PC-9 (cell line): ENCODE results near the gene TUT4. TPM values are rescaled to one million over a fixed set of nuclear protein-coding genes. Genes with fewer than 3 reads are reported as not detected.

Experiments used
- BruUV-seq: library from RNA; stranded (reverse); fragments of 400-500 nt; replicated peaks from 2 replicates; lab custom pipeline; 2021; lab: Mats Ljungman, UMichigan
- CTCF ChIA-PET: fragments of 300-600 bp; sonication (Branson Sonifier 250); formaldehyde crosslinking; loops from one replicate; lab custom pipeline; 2022; ENCODE audit warnings: antibody characterized with exemption; lab: Charles Lee
- POLR2A ChIA-PET: fragments of 300-600 bp; sonication (Branson Sonifier 250); formaldehyde crosslinking; loops from one replicate; lab custom pipeline; 2022; ENCODE audit warnings: antibody characterized with exemption; ENCODE audit not compliant: unreplicated experiment; lab: Charles Lee
- DNase-seq, 2 experiments: peaks; one replicate each; pipeline versions ENCODE4 v3.0.0 to v3.0.0-alpha.2; 2015 to 2022; ENCODE audit warnings: mixed read lengths in 1 of 2
- H2AFZ ChIP-seq: fragments of 200-600 bp; sonication (generic); 2 replicates; pipeline ENCODE4 v1.8.1; 2017; ENCODE audit warnings: antibody characterized with exemption
- H3F3A ChIP-seq: fragments of 200-600 bp; sonication (generic); 2 replicates; pipeline ENCODE4 v1.8.1; 2017; ENCODE audit warnings: antibody characterized with exemption, mild to moderate bottlenecking, low read depth; ENCODE audit not compliant: insufficient read depth
- H3K27ac ChIP-seq: fragments of 200-600 bp; sonication (generic); 2 replicates; pipeline ENCODE4 v1.6.1; 2016; ENCODE audit warnings: mixed run types
- H3K27me3 ChIP-seq: fragments of 200-600 bp; sonication (generic); 2 replicates; pipeline ENCODE4 v1.6.1; 2016; ENCODE audit warnings: low read depth, mixed run types; ENCODE audit not compliant: insufficient read depth
- H3K36me3 ChIP-seq: fragments of 200-600 bp; sonication (generic); 2 replicates; pipeline ENCODE4 v1.6.1; 2016; ENCODE audit warnings: low read depth, mixed run types
- H3K4me1 ChIP-seq: fragments of 200-600 bp; sonication (generic); replicated peaks from 2 replicates; pipeline ENCODE4 v1.6.1; 2016; ENCODE audit warnings: mixed run types; ENCODE audit not compliant: insufficient read depth
- H3K4me2 ChIP-seq: fragments of 200-600 bp; sonication (generic); 2 replicates; pipeline ENCODE4 v1.6.1; 2017; ENCODE audit warnings: mixed run types
- H3K4me3 ChIP-seq: fragments of 200-600 bp; sonication (generic); 2 replicates; pipeline ENCODE4 v1.6.1; 2016; ENCODE audit warnings: mixed run types
- H3K79me2 ChIP-seq: fragments of 200-600 bp; sonication (generic); 2 replicates; pipeline ENCODE4 v1.6.1; 2017; ENCODE audit warnings: low read depth, mixed run types
- H3K9me2 ChIP-seq: fragments of 200-600 bp; sonication (generic); 2 replicates; pipeline ENCODE4 v1.8.1; 2017; ENCODE audit warnings: mild to moderate bottlenecking; ENCODE audit not compliant: insufficient read depth
- H3K9me3 ChIP-seq: fragments of 200-600 bp; sonication (generic); 2 replicates; pipeline ENCODE4 v1.8.1; 2016; ENCODE audit warnings: low read depth; ENCODE audit not compliant: insufficient read depth
- H4K20me1 ChIP-seq: fragments of 200-600 bp; sonication (generic); 2 replicates; pipeline ENCODE4 v1.8.1; 2017; ENCODE audit not compliant: insufficient read depth
- EZH2 ChIP-seq: fragments of 200-600 bp; sonication (generic); IDR thresholded peaks from 2 replicates; pipeline ENCODE4 v1.8.0; 2017; ENCODE audit warnings: antibody characterized with exemption, low read depth
- intact Hi-C: fragments of 100-400 bp; cut with micrococcal nuclease; formaldehyde crosslinking; loops from one replicate; pipeline ENCODE4 v1.10.0; 2022; ENCODE audit not compliant: unreplicated experiment
- total RNA-seq: library from RNA; stranded (reverse); gene quantifications from 2 replicates; pipeline ENCODE4 v1.2.3, GENCODE V29; 2021
- TF ChIP-seq, protein P1 (sequence below): fragments of 200-600 bp; sonication (generic); conservative IDR thresholded peaks from 2 replicates; pipeline ENCODE4 v1.6.1; 2017; ENCODE audit warnings: mixed run types, antibody characterized with exemption, mild to moderate bottlenecking, moderate library complexity

The TUT4 gene
- total RNA-seq, 1 experiment from 2014 or later: 78.3 TPM

DNA sequence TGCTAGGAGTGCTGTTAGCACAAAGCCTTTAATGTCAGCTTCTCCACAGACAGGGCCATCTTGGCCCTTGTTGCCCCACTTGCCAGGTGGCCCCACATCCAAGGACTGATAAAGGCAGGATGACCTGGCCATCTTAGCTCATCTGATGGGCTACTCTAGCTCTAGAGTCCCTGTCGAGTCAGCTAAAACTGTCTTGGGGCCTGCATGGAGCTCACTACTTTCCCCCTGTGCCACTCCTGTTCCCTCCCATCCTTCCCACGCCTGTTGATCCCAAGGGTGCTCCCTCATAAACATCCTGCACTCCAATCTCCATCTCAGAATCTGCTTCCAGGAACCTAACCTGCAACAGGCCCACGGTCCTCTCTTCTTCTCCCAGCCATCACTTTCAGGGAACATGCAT, 48.6 kb upstream of the TUT4 start:
- H3K4me3 ChIP-seq: no peak overlapping the region
- no peak overlapping the region for H2AFZ ChIP-seq
- no peak for DNase-seq
- no peaks in the 10 kb centered on the region for H4K20me1 ChIP-seq
- no peaks in the 10 kb centered on the region for H3K9me3 ChIP-seq
- H3K27ac ChIP-seq: no peak overlapping the region
- intact Hi-C loops: no loop called here
- no peaks in the 10 kb centered on the region for H3K36me3 ChIP-seq
- no peaks in the 10 kb centered on the region for H3F3A ChIP-seq
- H3K9me2 ChIP-seq: no peaks in the 10 kb centered on the region
- no peaks in the 10 kb centered on the region for H3K27me3 ChIP-seq
- TF ChIP-seq, protein P1, sequence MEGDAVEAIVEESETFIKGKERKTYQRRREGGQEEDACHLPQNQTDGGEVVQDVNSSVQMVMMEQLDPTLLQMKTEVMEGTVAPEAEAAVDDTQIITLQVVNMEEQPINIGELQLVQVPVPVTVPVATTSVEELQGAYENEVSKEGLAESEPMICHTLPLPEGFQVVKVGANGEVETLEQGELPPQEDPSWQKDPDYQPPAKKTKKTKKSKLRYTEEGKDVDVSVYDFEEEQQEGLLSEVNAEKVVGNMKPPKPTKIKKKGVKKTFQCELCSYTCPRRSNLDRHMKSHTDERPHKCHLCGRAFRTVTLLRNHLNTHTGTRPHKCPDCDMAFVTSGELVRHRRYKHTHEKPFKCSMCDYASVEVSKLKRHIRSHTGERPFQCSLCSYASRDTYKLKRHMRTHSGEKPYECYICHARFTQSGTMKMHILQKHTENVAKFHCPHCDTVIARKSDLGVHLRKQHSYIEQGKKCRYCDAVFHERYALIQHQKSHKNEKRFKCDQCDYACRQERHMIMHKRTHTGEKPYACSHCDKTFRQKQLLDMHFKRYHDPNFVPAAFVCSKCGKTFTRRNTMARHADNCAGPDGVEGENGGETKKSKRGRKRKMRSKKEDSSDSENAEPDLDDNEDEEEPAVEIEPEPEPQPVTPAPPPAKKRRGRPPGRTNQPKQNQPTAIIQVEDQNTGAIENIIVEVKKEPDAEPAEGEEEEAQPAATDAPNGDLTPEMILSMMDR: no peak
- no peak for TF ChIP-seq EZH2
- POLR2A ChIA-PET: no interaction called here
- H3K4me2 ChIP-seq: no peak overlapping the region
- no peaks in the 10 kb centered on the region for H3K79me2 ChIP-seq
- CTCF ChIA-PET: interaction anchor here (0.7 kb wide), 1 partner anchor 34 kb away, joined by 3 read pairs; no protein-coding TSS in a partner anchor
- H3K4me1 ChIP-seq: no peaks in the 10 kb centered on the region
- BruUV-seq: no TSS peak

- Histone ChIP-seq H3K4me1 (no peaks in the 10 kb centered on the region), H3K9me3 (no peaks in the 10 kb centered on the region), H3K4me3 (no peak overlapping the region), H3K9me2 (no peaks in the 10 kb centered on the region), H3K4me2 (no peak overlapping the region), H3K79me2 (no peaks in the 10 kb centered on the region), H3K36me3 (no peaks in the 10 kb centered on the region), H3K27me3 (no peaks in the 10 kb centered on the region), H2AFZ (no peak overlapping the region), H4K20me1 (no peaks in the 10 kb centered on the region), H3F3A (no peaks in the 10 kb centered on the region), H3K27ac (no peak overlapping the region)
- DNase-seq: no peak
- ChIA-PET POLR2A (no interaction called here), CTCF (interaction anchor here (0.7 kb wide), 1 partner anchor 35 kb away, joined by 3 read pairs; no protein-coding TSS in a partner anchor)
- intact Hi-C loops: no loop called here
- BruUV-seq: no TSS peak
- TF ChIP-seq EZH2: no peak
- TF ChIP-seq, protein P1: no peak
Observed at GRCh38 chr1:52600533-52601179, 47.8 kb upstream of the TUT4 start.

GRCh38 chr1:52599236-52599635, 46.3 kb upstream of the TUT4 start:
- POLR2A ChIA-PET: no interaction called here

More at GRCh38 chr1:52599236-52599635, 46.3 kb upstream of the TUT4 start:
- Histone ChIP-seq H3K27me3 (no peaks in the 10 kb centered on the region), H3K4me1 (no peaks in the 10 kb centered on the region), H3K36me3 (no peaks in the 10 kb centered on the region), H3K4me2 (no peak overlapping the region), H3K9me2 (no peaks in the 10 kb centered on the region), H3K9me3 (no peaks in the 10 kb centered on the region), H3K4me3 (no peak overlapping the region), H4K20me1 (no peaks in the 10 kb centered on the region), H3K79me2 (no peaks in the 10 kb centered on the region), H2AFZ (no peak overlapping the region), H3F3A (no peaks in the 10 kb centered on the region), H3K27ac (no peak overlapping the region)
- no peak for TF ChIP-seq EZH2
- TF ChIP-seq, protein P1: no peak
- CTCF ChIA-PET: no interaction called here
- intact Hi-C loops: no loop called here
- DNase-seq: no peak
- no TSS peak for BruUV-seq
